Measurements from ENCODE around the gene PYGO2.

The PYGO2 gene

GRCh38 chr1:155008015-155008941 is 46.7 kb upstream of the PYGO2 start:
- in situ Hi-C loops (cut with MboI; ENCODE audit: low sequenced_read_pairs, unreplicated experiment) = no loop called here
- DNase-seq (ENCODE audit: low spot score) = no peak
- no peak for TF ChIP-seq CTCF (IDR thresholded peaks at IDR 0.05; ENCODE audit: borderline replicate concordance, control extremely low read depth, extremely low read depth, insufficient read depth, missing control alignments)

GRCh38 chr1:155007251-155007828 is 45.8 kb upstream of the PYGO2 start:
- TF ChIP-seq CTCF (IDR thresholded peaks at IDR 0.05; ENCODE audit: borderline replicate concordance, control extremely low read depth, extremely low read depth, insufficient read depth, missing control alignments) = no peak
- in situ Hi-C loops (cut with MboI; ENCODE audit: low sequenced_read_pairs, unreplicated experiment) = no loop called here

GRCh38 chr1:155006601-155007101 is 45.1 kb upstream of the PYGO2 start:
- in situ Hi-C loops (cut with MboI; ENCODE audit: low sequenced_read_pairs, unreplicated experiment) = no loop called here
- no peak for TF ChIP-seq CTCF (IDR thresholded peaks at IDR 0.05; ENCODE audit: borderline replicate concordance, control extremely low read depth, extremely low read depth, insufficient read depth, missing control alignments)
- DNase-seq (ENCODE audit: low spot score) = no peak

More at GRCh38 chr1:155007251-155007828, 45.8 kb upstream of the PYGO2 start:
- no peak for DNase-seq (ENCODE audit: low spot score)

GRCh38 chr1:155005076-155006011 is 43.8 kb upstream of the PYGO2 start:
- no peak for TF ChIP-seq CTCF (IDR thresholded peaks at IDR 0.05; ENCODE audit: borderline replicate concordance, control extremely low read depth, extremely low read depth, insufficient read depth, missing control alignments)
- DNase-seq (ENCODE audit: low spot score) = no peak
- in situ Hi-C loops (cut with MboI; ENCODE audit: low sequenced_read_pairs, unreplicated experiment) = no loop called here

- in situ Hi-C loops (cut with MboI; ENCODE audit: low sequenced_read_pairs, unreplicated experiment) = no loop called here
- TF ChIP-seq CTCF (IDR thresholded peaks at IDR 0.05; ENCODE audit: borderline replicate concordance, control extremely low read depth, extremely low read depth, insufficient read depth, missing control alignments) = no peak
- DNase-seq (ENCODE audit: low spot score) = no peak
Measured at GRCh38 chr1:155004352-155005075, 42.9 kb upstream of the PYGO2 start.

All from GM13976 (cell line).